Kidney (tissue), 14 donors: ENCODE data around the gene ACTG1. TPM values are rescaled to one million over a fixed set of nuclear protein-coding genes. Genes with fewer than 3 reads are reported as not detected.

Source experiments
- DNase-seq, 5 donors: peaks; one replicate each; pipeline ENCODE4 v3.0.0-alpha.2; 2013 to 2020
- FAIRE-seq: peaks from 2 replicates; lab custom pipeline; 2012; peaks lifted over from hg19 to GRCh38; lab: Jason Lieb, UNC
- H3K27ac ChIP-seq, 2 donors: one replicate each; pipeline ENCODE4 v1.7.0; 2013; ENCODE audit warnings: low read depth in 2 of 2, low read length in 2 of 2, inconsistent platforms in 1 of 2
- H3K27me3 ChIP-seq: one replicate; pipeline ENCODE4 v1.7.1; 2013; ENCODE audit warnings: low read length, inconsistent platforms; ENCODE audit not compliant: control insufficient read depth, insufficient read depth
- H3K36me3 ChIP-seq, 3 donors: one replicate each; pipeline versions ENCODE4 v1.7.0 to v1.7.1; 2013; ENCODE audit warnings: low read length in 3 of 3, control low read depth in 1 of 3, inconsistent platforms in 1 of 3; ENCODE audit not compliant: insufficient read depth in 3 of 3, control insufficient read depth in 2 of 3
- H3K4me1 ChIP-seq, 3 donors: one replicate each; pipeline versions ENCODE4 v1.7.0 to v1.7.1; 2013; ENCODE audit warnings: low read length in 3 of 3, inconsistent platforms in 1 of 3, low read depth in 1 of 3; ENCODE audit not compliant: control insufficient read depth in 2 of 3, insufficient read depth in 2 of 3
- H3K4me3 ChIP-seq, 3 donors: one replicate each; pipeline versions ENCODE4 v1.7.0 to v1.8.1; 2013; ENCODE audit warnings: low read length in 3 of 3, control low read depth in 1 of 3, inconsistent platforms in 1 of 3
- H3K9ac ChIP-seq, 3 donors: one replicate each; pipeline versions ENCODE4 v1.7.0 to v1.7.1; 2013; ENCODE audit warnings: low read length in 3 of 3, control low read depth in 1 of 3, inconsistent platforms in 1 of 3
- H3K9me3 ChIP-seq, 3 donors: one replicate each; pipeline versions ENCODE4 v1.7.0 to v1.7.1; 2013; ENCODE audit warnings: low read length in 3 of 3, control low read depth in 1 of 3, inconsistent platforms in 1 of 3; ENCODE audit not compliant: control insufficient read depth in 2 of 3, insufficient read depth in 1 of 3
- intact Hi-C: fragments of 100-400 bp; cut with DNase I; formaldehyde crosslinking; loops from one replicate; pipeline ENCODE4 v1.11.1; 2022
- polyA plus RNA-seq: library from polyadenylated mRNA; stranded (reverse); fragments of 350-450 nt; fragmentation: Illumina TruSeq; extraction: RNeasy Lipid Tissue Mini Kit (QIAGEN cat#74804); gene quantifications from one replicate; pipeline ENCODE4 v1.2.3, GENCODE V29; 2014; ENCODE audit warnings: low read depth, low replicate concordance; ENCODE audit not compliant: insufficient read depth
- total RNA-seq: library from RNA; stranded (reverse); fragmentation: NEBNext Ultra II Directional; extraction: Animal tissue kit (Norgen Biotek cat#: 25700); gene quantifications from one replicate; pipeline ENCODE4 v1.2.1, GENCODE V29; 2021
- TF ChIP-seq, protein P1 (sequence below): IDR thresholded peaks from 3 replicates; pipeline ENCODE4 v1.5.1; 2012; ENCODE audit warnings: mild to moderate bottlenecking, moderate library complexity, borderline replicate concordance; ENCODE audit not compliant: insufficient read depth; ENCODE audit errors: extremely low read depth
- donor health status: control.
- donor health status: control.
- donor health status: control.
- donor health status: control.
- donor health status: control.
- donor health status: DM: yes; HTN: yes; CAD: no.
- donor health status: Normal renal cell carcinoma (clear cell type).

Gene ACTG1
- total and polyA plus RNA-seq, 2 donors from 2014 or later, result 1,350 to 2,632 TPM

DNA sequence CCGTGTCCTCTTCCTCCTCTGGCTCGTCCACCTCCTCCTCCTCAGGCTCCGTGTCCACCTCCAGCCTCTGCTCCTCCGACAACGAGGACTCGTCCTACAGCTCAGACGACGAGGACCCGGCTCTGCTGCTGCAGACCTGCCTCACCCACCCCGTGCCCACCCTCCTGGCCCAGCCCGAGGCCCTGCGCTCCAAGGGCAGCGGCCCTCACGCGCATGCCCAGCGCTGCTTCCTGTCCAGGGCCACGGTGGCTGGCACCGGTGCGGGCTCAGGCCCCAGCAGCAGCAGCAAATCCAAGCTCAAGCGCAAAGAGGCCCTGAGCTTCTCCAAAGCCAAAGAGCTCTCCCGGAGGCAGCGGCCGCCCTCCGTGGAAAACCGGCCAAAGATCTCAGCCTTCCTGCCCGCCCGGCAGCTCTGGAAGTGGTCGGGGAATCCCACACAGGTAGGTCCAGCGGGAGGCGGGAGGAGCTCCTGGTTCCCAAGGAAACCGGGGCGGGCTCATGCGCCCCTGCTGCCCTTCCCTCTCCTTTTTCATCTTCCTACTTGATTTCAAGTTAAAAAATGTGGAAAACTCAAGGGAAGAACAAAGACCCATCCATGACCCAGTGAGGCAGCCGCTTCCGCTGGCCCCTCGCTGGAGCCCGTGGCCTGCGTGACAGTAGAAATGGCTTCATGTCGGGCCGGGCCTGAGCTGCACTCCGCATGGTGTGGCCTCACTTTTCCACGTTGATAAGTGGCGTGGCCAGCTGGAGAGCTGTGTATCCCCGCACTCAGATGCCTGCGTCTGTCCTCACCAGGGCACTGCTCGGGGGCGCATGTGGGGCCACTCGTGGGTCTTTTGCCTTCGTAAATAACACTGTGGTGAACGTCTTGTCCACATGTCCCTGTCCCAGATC is 50.7 kb downstream of the ACTG1 start:
- Histone ChIP-seq H3K4me1 (no peaks in the 10 kb centered on the region), H3K4me3 (no peak overlapping the region), H3K9ac (no peak overlapping the region), H3K36me3 (no peaks in the 10 kb centered on the region), H3K27me3 (no peaks in the 10 kb centered on the region), H3K27ac (no peak overlapping the region), H3K9me3 (no peaks in the 10 kb centered on the region)
- no peak for DNase-seq
- no peak for FAIRE-seq
- intact Hi-C loops, result no loop called here
- TF ChIP-seq, protein P1, sequence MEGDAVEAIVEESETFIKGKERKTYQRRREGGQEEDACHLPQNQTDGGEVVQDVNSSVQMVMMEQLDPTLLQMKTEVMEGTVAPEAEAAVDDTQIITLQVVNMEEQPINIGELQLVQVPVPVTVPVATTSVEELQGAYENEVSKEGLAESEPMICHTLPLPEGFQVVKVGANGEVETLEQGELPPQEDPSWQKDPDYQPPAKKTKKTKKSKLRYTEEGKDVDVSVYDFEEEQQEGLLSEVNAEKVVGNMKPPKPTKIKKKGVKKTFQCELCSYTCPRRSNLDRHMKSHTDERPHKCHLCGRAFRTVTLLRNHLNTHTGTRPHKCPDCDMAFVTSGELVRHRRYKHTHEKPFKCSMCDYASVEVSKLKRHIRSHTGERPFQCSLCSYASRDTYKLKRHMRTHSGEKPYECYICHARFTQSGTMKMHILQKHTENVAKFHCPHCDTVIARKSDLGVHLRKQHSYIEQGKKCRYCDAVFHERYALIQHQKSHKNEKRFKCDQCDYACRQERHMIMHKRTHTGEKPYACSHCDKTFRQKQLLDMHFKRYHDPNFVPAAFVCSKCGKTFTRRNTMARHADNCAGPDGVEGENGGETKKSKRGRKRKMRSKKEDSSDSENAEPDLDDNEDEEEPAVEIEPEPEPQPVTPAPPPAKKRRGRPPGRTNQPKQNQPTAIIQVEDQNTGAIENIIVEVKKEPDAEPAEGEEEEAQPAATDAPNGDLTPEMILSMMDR, result no peak

DNA sequence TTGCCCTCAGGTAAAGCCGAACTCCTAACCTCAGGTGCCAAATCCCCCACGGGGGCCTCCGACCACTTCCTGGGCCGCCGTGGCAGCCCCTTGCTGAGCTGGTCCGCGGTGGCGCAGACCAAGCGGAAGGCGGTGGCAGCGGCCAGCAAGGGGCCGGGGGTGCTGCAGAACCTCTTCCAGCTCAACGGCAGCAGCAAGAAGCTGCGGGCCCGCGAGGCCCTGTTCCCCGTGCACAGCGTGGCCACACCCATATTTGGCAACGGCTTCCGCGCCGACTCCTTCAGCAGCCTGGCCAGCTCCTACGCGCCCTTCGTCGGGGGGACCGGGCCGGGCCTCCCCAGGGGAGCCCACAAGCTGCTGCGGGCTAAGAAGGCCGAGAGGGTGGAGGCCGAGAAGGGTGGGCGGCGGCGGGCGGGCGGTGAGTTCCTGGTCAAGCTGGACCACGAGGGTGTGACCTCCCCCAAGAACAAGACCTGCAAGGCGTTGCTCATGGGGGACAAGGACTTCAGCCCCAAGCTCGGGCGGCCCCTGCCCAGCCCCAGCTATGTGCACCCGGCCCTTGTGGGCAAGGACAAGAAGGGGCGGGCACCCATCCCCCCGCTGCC is 51.6 kb downstream of the ACTG1 start:
- no peaks in the 10 kb centered on the region for H3K36me3 ChIP-seq
- no peaks in the 10 kb centered on the region for H3K9me3 ChIP-seq
- H3K27ac ChIP-seq, result no peak overlapping the region
- intact Hi-C loops, result no loop called here
- FAIRE-seq (no peak), DNase-seq (no peak)
- H3K9ac ChIP-seq, result no peak overlapping the region
- no peaks in the 10 kb centered on the region for H3K27me3 ChIP-seq
- TF ChIP-seq, protein P1, result no peak
- no peaks in the 10 kb centered on the region for H3K4me1 ChIP-seq
- no peak overlapping the region for H3K4me3 ChIP-seq

Other genes with a start within 250 kb of the ACTG1 start
- gene SLC38A10, start 217.5 kb downstream of the ACTG1 start, total RNA-seq, result 89.7 TPM
- gene SLC38A10, start 217.5 kb downstream of the ACTG1 start, polyA plus RNA-seq, result 72.7 TPM
- gene BAHCC1, start 117.3 kb downstream of the ACTG1 start, total RNA-seq, result 20.5 TPM
- 2.6 TPM for gene BAHCC1, start 117.3 kb downstream of the ACTG1 start, polyA plus RNA-seq
- 3.8 TPM for gene FSCN2, start 15.6 kb upstream of the ACTG1 start, total RNA-seq
- gene FSCN2, start 15.6 kb upstream of the ACTG1 start, polyA plus RNA-seq, result 0.26 TPM
- 28.6 TPM for gene FAAP100, start 39.6 kb upstream of the ACTG1 start, total RNA-seq
- gene FAAP100, start 39.6 kb upstream of the ACTG1 start, polyA plus RNA-seq, result 13.2 TPM
- gene NPLOC4, start 124.3 kb upstream of the ACTG1 start, total RNA-seq, result 86.4 TPM
- 41.5 TPM for gene NPLOC4, start 124.3 kb upstream of the ACTG1 start, polyA plus RNA-seq
- 2.1 TPM for gene TSPAN10, start 124.4 kb upstream of the ACTG1 start, total RNA-seq
- 1.9 TPM for gene TSPAN10, start 124.4 kb upstream of the ACTG1 start, polyA plus RNA-seq
- gene PDE6G, start 143.7 kb upstream of the ACTG1 start, total RNA-seq, result 3.2 TPM
- 5.4 TPM for gene PDE6G, start 143.7 kb upstream of the ACTG1 start, polyA plus RNA-seq
- gene OXLD1, start 153.8 kb upstream of the ACTG1 start, total RNA-seq, result 28.2 TPM
- 51.9 TPM for gene OXLD1, start 153.8 kb upstream of the ACTG1 start, polyA plus RNA-seq
- gene CCDC137, start 153.9 kb upstream of the ACTG1 start, total RNA-seq, result 18.8 TPM
- gene CCDC137, start 153.9 kb upstream of the ACTG1 start, polyA plus RNA-seq, result 14.7 TPM
- gene ARL16, start 171.0 kb upstream of the ACTG1 start, total RNA-seq, result 34.7 TPM
- 76.1 TPM for gene ARL16, start 171.0 kb upstream of the ACTG1 start, polyA plus RNA-seq
- gene HGS, start 171.2 kb upstream of the ACTG1 start, total RNA-seq, result 95.3 TPM
- gene HGS, start 171.2 kb upstream of the ACTG1 start, polyA plus RNA-seq, result 85.5 TPM
- gene MRPL12, start 190.6 kb upstream of the ACTG1 start, total RNA-seq, result 52.4 TPM
- gene MRPL12, start 190.6 kb upstream of the ACTG1 start, polyA plus RNA-seq, result 251 TPM
- gene SLC25A10, start 199.5 kb upstream of the ACTG1 start, total RNA-seq, result 19.9 TPM
- 94.5 TPM for gene SLC25A10, start 199.5 kb upstream of the ACTG1 start, polyA plus RNA-seq